Stimulated activated naive CD8-positive, alpha-beta T cell treated with anti-CD3 and anti-CD28 coated beads, Interleukin-15, amount 100 ng/mL, for 72 hours (primary cell): ENCODE results near the gene ITCH.
"Not testable (repeated sequence)": the region's sequence is repeated elsewhere in the genome, so short reads cannot be mapped to it uniquely, and the experiment has no call there.

ENCODE experiments used
- ATAC-seq: fragments of 150-1000 bp; cut with Tn5 transposase; 2 replicates; pipeline ENCODE4 v1.10.0; 2021; ENCODE audit warnings: mild to moderate bottlenecking, moderate library complexity
- DNase-seq, 2 donors: peaks; one replicate each; pipeline ENCODE4 v3.0.0; 2021 to 2022
- H3K27ac Mint-ChIP-seq, 2 donors: one replicate each; pipeline ENCODE4 v1.8.0; 2022; ENCODE audit warnings: mild to moderate bottlenecking in 2 of 2, mixed read lengths in 2 of 2, moderate library complexity in 2 of 2
- H3K27me3 Mint-ChIP-seq: one replicate; pipeline ENCODE4 v1.8.0; 2022; ENCODE audit warnings: mixed read lengths
- H3K4me1 Mint-ChIP-seq: one replicate; pipeline ENCODE4 v1.8.0; 2022; ENCODE audit warnings: mild to moderate bottlenecking, mixed read lengths
- H3K4me3 Mint-ChIP-seq, 2 donors: one replicate each; pipeline ENCODE4 v1.8.0; 2022; ENCODE audit warnings: mild to moderate bottlenecking in 2 of 2, mixed read lengths in 2 of 2, moderate library complexity in 1 of 2
- H3K9me3 Mint-ChIP-seq, 2 donors: one replicate each; pipeline ENCODE4 v1.8.0; 2022; ENCODE audit warnings: mixed read lengths in 2 of 2

Gene ITCH

GRCh38 chr20:34363465-34364222 is 571 bp downstream of the ITCH start:
- Mint-ChIP-seq H3K27me3 (no peaks in the 10 kb centered on the region), H3K4me1 (peaks cover 49% of the 10 kb centered on the region), H3K27ac (peak overlapping the region; percentile 99), H3K4me3 (peak overlapping the region; percentile 86 to 93), H3K9me3 (peaks cover 0 to 4% of the 10 kb centered on the region in 2 donors)
- ATAC-seq (peak; percentile 66), DNase-seq (peak in 1 of 2 donors; percentile 22)

DNA sequence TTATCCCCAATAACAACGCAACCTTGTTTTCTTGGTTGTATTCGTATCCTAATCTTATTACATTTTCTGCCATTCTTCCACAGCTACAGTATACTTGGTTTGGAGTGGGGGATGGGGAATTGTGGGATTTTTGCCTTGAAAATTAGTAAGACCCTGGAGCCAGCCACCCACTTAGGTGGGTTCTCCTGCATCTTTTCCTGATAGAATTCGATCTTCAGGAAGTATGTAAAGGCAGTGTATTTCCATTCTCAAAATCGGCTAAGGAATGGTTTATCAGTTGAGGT is 1.1 kb downstream of the ITCH start:
- peaks cover 55% of the 10 kb centered on the region for H3K4me1 Mint-ChIP-seq
- DNase-seq (no peak), ATAC-seq (no peak)
- H3K27me3 Mint-ChIP-seq: no peaks in the 10 kb centered on the region
- peaks cover 0 to 4% of the 10 kb centered on the region in 2 donors for H3K9me3 Mint-ChIP-seq
- H3K27ac Mint-ChIP-seq: peak overlapping the region; percentile 94 to 97
- H3K4me3 Mint-ChIP-seq: peak overlapping the region; percentile 86 to 93

DNA sequence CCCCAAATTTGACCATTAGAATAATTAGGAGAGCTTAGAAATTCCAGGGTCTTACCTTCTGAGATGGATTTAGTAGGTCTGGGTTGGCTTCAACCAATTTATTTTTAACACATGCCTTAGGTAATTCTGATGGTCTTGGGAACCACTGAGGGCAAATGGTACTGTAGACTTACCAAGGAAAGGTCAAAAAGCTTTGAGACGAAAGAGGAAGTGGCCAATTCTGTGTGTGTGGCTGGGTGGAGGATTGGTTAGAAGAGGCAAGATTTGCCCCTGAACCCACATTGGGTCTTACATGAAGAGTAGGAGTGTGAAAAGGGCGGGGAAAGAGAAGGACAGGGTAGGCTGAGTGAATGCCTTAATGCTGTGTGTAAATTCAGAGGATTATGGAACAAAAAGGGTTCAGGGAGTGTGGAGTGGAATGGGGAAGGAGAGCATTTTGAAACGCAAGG is 2.7 kb downstream of the ITCH start:
- Mint-ChIP-seq H3K9me3 (peaks cover 0 to 4% of the 10 kb centered on the region in 2 donors), H3K27ac (peak overlapping the region in 1 of 2 donors; percentile 47), H3K27me3 (no peaks in the 10 kb centered on the region), H3K4me3 (peak overlapping the region; percentile 56 to 78), H3K4me1 (peaks cover 63% of the 10 kb centered on the region)
- DNase-seq (peak; percentile 50 to 63), ATAC-seq (peak; percentile 73)

- Mint-ChIP-seq H3K4me3 (peak overlapping the region in 1 of 2 donors; percentile 7), H3K27ac (peak overlapping the region in 1 of 2 donors; percentile 28), H3K4me1 (peaks cover 63% of the 10 kb centered on the region), H3K27me3 (no peaks in the 10 kb centered on the region), H3K9me3 (peaks cover 0 to 4% of the 10 kb centered on the region in 2 donors)
- no peak for DNase-seq
- no peak for ATAC-seq
These were observed 4.1 kb downstream of the ITCH start for GRCh38 chr20:34367155-34367554.

- not testable (repeated sequence) for H3K9me3 Mint-ChIP-seq, DNase-seq, H3K4me3 Mint-ChIP-seq, H3K27me3 Mint-ChIP-seq, H3K27ac Mint-ChIP-seq, ATAC-seq
- peaks cover 56% of the 10 kb centered on the region for H3K4me1 Mint-ChIP-seq
These were observed 4.8 kb downstream of the ITCH start for GRCh38 chr20:34367911-34368310.

- DNase-seq (no peak), ATAC-seq (no peak)
- Mint-ChIP-seq H3K27me3 (no peaks in the 10 kb centered on the region), H3K4me1 (peaks cover 51% of the 10 kb centered on the region), H3K9me3 (peaks cover 0 to 4% of the 10 kb centered on the region in 2 donors), H3K27ac (no peak overlapping the region), H3K4me3 (peak overlapping the region; percentile 19 to 39)
These were observed 5.5 kb downstream of the ITCH start for GRCh38 chr20:34368547-34368946.

GRCh38 chr20:34369265-34369664 is 6.2 kb downstream of the ITCH start:
- H3K9me3 Mint-ChIP-seq: peaks cover 0 to 4% of the 10 kb centered on the region in 2 donors
- H3K27me3 Mint-ChIP-seq: no peaks in the 10 kb centered on the region
- peak; percentile 88 for ATAC-seq
- H3K4me3 Mint-ChIP-seq: no peak overlapping the region
- H3K27ac Mint-ChIP-seq: no peak overlapping the region
- H3K4me1 Mint-ChIP-seq: peaks cover 48% of the 10 kb centered on the region
- peak; percentile 17 to 38 for DNase-seq

GRCh38 chr20:34370062-34370461 is 7.0 kb downstream of the ITCH start:
- Mint-ChIP-seq H3K27me3 (no peaks in the 10 kb centered on the region), H3K4me1 (peaks cover 46% of the 10 kb centered on the region), H3K4me3 (no peak overlapping the region), H3K9me3 (peaks cover 0 to 4% of the 10 kb centered on the region in 2 donors), H3K27ac (no peak overlapping the region)
- no peak for ATAC-seq
- DNase-seq: no peak

- peaks cover 36% of the 10 kb centered on the region for H3K4me1 Mint-ChIP-seq
These were observed 10.4 kb downstream of the ITCH start for GRCh38 chr20:34373445-34373844.

DNA sequence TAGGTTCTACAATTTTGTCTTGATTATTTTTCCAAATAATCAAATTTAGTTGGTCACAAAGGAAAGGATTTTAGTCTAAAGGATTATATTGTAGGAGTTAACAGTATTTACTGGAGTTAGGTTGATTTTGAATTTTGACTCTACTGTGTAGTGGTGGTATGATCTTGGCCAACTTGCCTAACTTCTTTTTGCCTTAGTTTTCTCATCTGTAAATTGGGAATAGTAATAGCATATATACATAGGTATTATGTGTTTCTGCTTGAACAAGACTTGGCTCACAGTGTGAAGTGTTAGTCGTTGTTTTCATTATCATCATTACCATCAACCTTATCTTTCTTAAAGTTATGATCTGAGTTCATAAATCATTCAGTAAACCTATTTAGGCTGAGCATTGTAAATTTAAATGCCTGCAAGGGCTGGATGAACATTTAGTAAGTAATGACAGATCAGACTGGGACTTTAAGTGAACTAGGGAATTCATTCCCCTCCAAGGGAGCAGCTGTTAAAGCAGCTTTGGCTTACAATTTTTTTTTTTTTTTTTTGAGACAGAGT is 11.2 kb downstream of the ITCH start:
- no peak for ATAC-seq
- no peak overlapping the region for H3K4me3 Mint-ChIP-seq
- peaks cover 36% of the 10 kb centered on the region for H3K4me1 Mint-ChIP-seq
- H3K9me3 Mint-ChIP-seq: no peaks in the 10 kb centered on the region
- H3K27me3 Mint-ChIP-seq: no peaks in the 10 kb centered on the region
- H3K27ac Mint-ChIP-seq: no peak overlapping the region
- DNase-seq: no peak

More at GRCh38 chr20:34373445-34373844, 10.4 kb downstream of the ITCH start:
- Mint-ChIP-seq H3K9me3 (no peaks in the 10 kb centered on the region), H3K27me3 (no peaks in the 10 kb centered on the region), H3K4me3 (no peak overlapping the region), H3K27ac (no peak overlapping the region)
- no peak for ATAC-seq
- DNase-seq: no peak

DNA sequence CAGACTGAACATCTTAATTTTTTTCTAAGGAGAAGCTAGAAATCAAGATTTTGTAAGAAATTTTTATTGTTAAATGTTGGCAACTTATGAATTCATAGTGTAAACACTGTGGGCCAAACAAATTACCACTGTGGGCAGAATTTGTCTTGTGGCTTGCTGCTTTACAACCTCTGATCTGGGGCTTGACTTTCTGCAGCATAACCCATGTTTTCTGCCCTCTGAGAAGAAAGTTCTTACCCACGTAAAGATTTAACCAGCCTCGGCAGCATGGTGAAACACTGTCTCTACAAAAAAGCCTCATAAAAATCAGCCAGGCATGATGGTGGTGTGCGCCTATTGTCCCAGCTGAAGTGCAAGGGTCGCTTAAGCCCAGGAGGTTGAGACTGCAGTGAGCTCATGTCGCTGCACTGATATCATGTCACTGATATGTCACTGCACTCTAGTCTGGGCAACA is 12.9 kb downstream of the ITCH start:
- DNase-seq: no peak
- no peak overlapping the region for H3K27ac Mint-ChIP-seq
- H3K9me3 Mint-ChIP-seq: no peaks in the 10 kb centered on the region
- no peak overlapping the region for H3K4me3 Mint-ChIP-seq
- no peak for ATAC-seq
- no peaks in the 10 kb centered on the region for H3K27me3 Mint-ChIP-seq
- H3K4me1 Mint-ChIP-seq: peaks cover 29% of the 10 kb centered on the region

DNA sequence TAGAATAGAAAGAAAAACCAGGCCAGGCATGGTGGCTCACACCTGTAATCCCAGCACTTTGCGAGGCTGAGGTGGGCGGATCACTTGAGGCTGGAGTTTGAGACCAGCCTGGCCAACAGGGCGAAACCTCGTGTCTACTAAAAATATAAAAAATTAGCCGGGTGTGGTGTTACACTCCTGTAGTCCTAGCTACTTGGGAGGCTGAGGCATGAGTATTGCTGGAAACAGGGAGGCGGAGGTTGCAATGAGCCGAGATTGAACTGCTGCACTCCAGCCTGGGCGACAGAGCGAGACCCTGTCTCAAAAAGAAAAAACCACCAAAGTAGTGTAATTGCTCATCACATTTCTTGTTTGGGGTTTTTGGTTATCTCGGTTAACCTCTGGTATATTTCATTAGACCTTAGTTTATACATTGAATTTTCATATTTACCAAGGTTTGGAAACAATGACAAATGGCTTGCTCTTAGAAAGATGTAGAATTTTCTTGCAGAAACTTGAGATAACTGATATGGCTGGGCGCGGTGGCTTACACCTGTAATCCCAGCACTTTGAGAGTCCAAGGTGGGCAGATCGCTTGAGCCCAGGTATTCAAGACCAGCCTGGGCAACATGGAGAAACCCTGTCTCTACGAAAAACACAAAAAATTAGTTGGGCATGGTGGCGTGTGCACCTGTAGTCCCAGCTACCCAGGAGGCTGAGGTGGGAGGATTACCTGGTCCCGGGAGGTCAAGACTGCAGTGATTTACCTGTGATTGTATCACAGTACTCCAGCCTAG is 14.2 kb downstream of the ITCH start:
- Mint-ChIP-seq H3K4me1 (peaks cover 37% of the 10 kb centered on the region), H3K27ac (no peak overlapping the region), H3K27me3 (no peaks in the 10 kb centered on the region), H3K4me3 (peak overlapping the region in 1 of 2 donors; percentile 29), H3K9me3 (no peaks in the 10 kb centered on the region)
- peak; percentile 96 for ATAC-seq
- peak; percentile 7 to 24 for DNase-seq

- no peak overlapping the region for H3K4me3 Mint-ChIP-seq
- DNase-seq (no peak), ATAC-seq (no peak)
- no peak overlapping the region for H3K27ac Mint-ChIP-seq
- no peaks in the 10 kb centered on the region for H3K9me3 Mint-ChIP-seq
- no peaks in the 10 kb centered on the region for H3K27me3 Mint-ChIP-seq
- peaks cover 30% of the 10 kb centered on the region for H3K4me1 Mint-ChIP-seq
These were observed 19.1 kb downstream of the ITCH start for GRCh38 chr20:34382174-34382573.

- not testable (repeated sequence) for H3K27ac Mint-ChIP-seq, H3K4me3 Mint-ChIP-seq, DNase-seq, H3K27me3 Mint-ChIP-seq, ATAC-seq, H3K9me3 Mint-ChIP-seq
- peaks cover 26% of the 10 kb centered on the region for H3K4me1 Mint-ChIP-seq
These were observed 19.9 kb downstream of the ITCH start for GRCh38 chr20:34382877-34383455.

- Mint-ChIP-seq H3K27me3 (no peaks in the 10 kb centered on the region), H3K4me3 (no peak overlapping the region), H3K4me1 (peaks cover 36% of the 10 kb centered on the region), H3K27ac (no peak overlapping the region), H3K9me3 (no peaks in the 10 kb centered on the region)
- no peak for ATAC-seq
- no peak for DNase-seq
These were observed 22.4 kb downstream of the ITCH start for GRCh38 chr20:34385464-34385863.
